Activated T-cell treated with anti-CD3 and anti-CD28 coated beads, Interleukin-2, amount 50 U/mL, for 4 hours (primary cell): ENCODE data around the gene CD33. TPM values are rescaled to one million over a fixed set of nuclear protein-coding genes. Genes with fewer than 3 reads are reported as not detected.

Experiments used
- ATAC-seq, 2 donors: fragments of 200-7000 bp; cut with Tn5 transposase; one replicate each; pipeline ENCODE4 v1.10.0; 2021
- DNase-seq: peaks from one replicate; pipeline ENCODE4 v3.0.0-alpha.2; 2020
- H3K27me3 Mint-ChIP-seq: one replicate; pipeline ENCODE4 v1.8.0; 2021; ENCODE audit warnings: low read depth, mixed read lengths
- H3K36me3 Mint-ChIP-seq: one replicate; pipeline ENCODE4 v1.8.0; 2022; ENCODE audit warnings: mixed read lengths; ENCODE audit not compliant: insufficient read depth
- H3K4me1 Mint-ChIP-seq: one replicate; pipeline ENCODE4 v1.8.0; 2021; ENCODE audit warnings: low read depth, mixed read lengths
- H3K4me3 Mint-ChIP-seq: one replicate; pipeline ENCODE4 v1.8.0; 2021; ENCODE audit warnings: mild to moderate bottlenecking, moderate library complexity, mixed read lengths
- H3K9me3 Mint-ChIP-seq: one replicate; pipeline ENCODE4 v1.8.0; 2021; ENCODE audit warnings: mixed read lengths
- total RNA-seq, 3 donors: library from RNA; stranded (reverse); gene quantifications; one replicate each; pipeline ENCODE4 v1.2.1, GENCODE V29; 2021

The CD33 gene
- total RNA-seq, 3 donors from 2014 or later: 0.11 to 0.51 (median 0.11) TPM

GRCh38 chr19:51227326-51227725 is 2.4 kb downstream of the CD33 start:
- Mint-ChIP-seq H3K36me3 (no peaks in the 10 kb centered on the region), H3K4me1 (no peaks in the 10 kb centered on the region), H3K4me3 (no peak overlapping the region), H3K27me3 (peaks cover 36% of the 10 kb centered on the region), H3K9me3 (peaks cover 2% of the 10 kb centered on the region)
- no peak for DNase-seq
- ATAC-seq: no peak

- no peak for ATAC-seq
- H3K27me3 Mint-ChIP-seq: peaks cover 41% of the 10 kb centered on the region
Measured at GRCh38 chr19:51227966-51228365, 3.1 kb downstream of the CD33 start.

GRCh38 chr19:51240866-51241265 is 16.0 kb downstream of the CD33 start:
- Mint-ChIP-seq H3K27me3 (peaks cover 21% of the 10 kb centered on the region), H3K36me3 (no peaks in the 10 kb centered on the region), H3K9me3 (no peaks in the 10 kb centered on the region), H3K4me3 (no peak overlapping the region), H3K4me1 (peaks cover 2% of the 10 kb centered on the region)
- ATAC-seq (no peak), DNase-seq (no peak)

More at GRCh38 chr19:51227966-51228365, 3.1 kb downstream of the CD33 start:
- no peaks in the 10 kb centered on the region for H3K4me1 Mint-ChIP-seq
- H3K9me3 Mint-ChIP-seq: peaks cover 6% of the 10 kb centered on the region
- H3K36me3 Mint-ChIP-seq: no peaks in the 10 kb centered on the region
- no peak overlapping the region for H3K4me3 Mint-ChIP-seq
- no peak for DNase-seq

- Mint-ChIP-seq H3K36me3 (no peaks in the 10 kb centered on the region), H3K4me1 (peaks cover 2% of the 10 kb centered on the region), H3K9me3 (no peaks in the 10 kb centered on the region), H3K4me3 (no peak overlapping the region), H3K27me3 (peaks cover 25% of the 10 kb centered on the region)
- ATAC-seq (no peak), DNase-seq (no peak)
Measured at GRCh38 chr19:51242881-51243630, 18.2 kb downstream of the CD33 start.

- Mint-ChIP-seq H3K9me3 (no peaks in the 10 kb centered on the region), H3K4me1 (peaks cover 2% of the 10 kb centered on the region), H3K4me3 (no peak overlapping the region), H3K27me3 (peaks cover 18% of the 10 kb centered on the region), H3K36me3 (no peaks in the 10 kb centered on the region)
- no peak for DNase-seq
- ATAC-seq: no peak
Measured at GRCh38 chr19:51246164-51246552, 21.3 kb downstream of the CD33 start.

- H3K27me3 Mint-ChIP-seq: peaks cover 12% of the 10 kb centered on the region
Measured at GRCh38 chr19:51247972-51248590, 23.2 kb downstream of the CD33 start.

GRCh38 chr19:51250786-51251467 is 26.0 kb downstream of the CD33 start, which contains the start of gene SIGLECL1:
TSS of gene SIGLECL1 (plus strand) at chr19:51251080. CDS start at chr19:51264073, 12,993 bp downstream.
- peaks cover 8% of the 10 kb centered on the region for H3K27me3 Mint-ChIP-seq
- no peaks in the 10 kb centered on the region for H3K9me3 Mint-ChIP-seq
- H3K36me3 Mint-ChIP-seq: no peaks in the 10 kb centered on the region
- H3K4me1 Mint-ChIP-seq: no peaks in the 10 kb centered on the region
- no peak within 1 kb of the TSS for H3K4me3 Mint-ChIP-seq
- ATAC-seq (no peak), DNase-seq (no peak)

More at GRCh38 chr19:51247972-51248590, 23.2 kb downstream of the CD33 start:
- Mint-ChIP-seq H3K4me1 (peaks cover 2% of the 10 kb centered on the region), H3K9me3 (no peaks in the 10 kb centered on the region), H3K4me3 (no peak overlapping the region), H3K36me3 (no peaks in the 10 kb centered on the region)
- DNase-seq (no peak), ATAC-seq (no peak)

GRCh38 chr19:51251468-51251820 is 26.6 kb downstream of the CD33 start:
- H3K4me1 Mint-ChIP-seq: no peaks in the 10 kb centered on the region
- ATAC-seq: no peak
- H3K4me3 Mint-ChIP-seq: no peak overlapping the region

GRCh38 chr19:51252306-51253079 is 27.6 kb downstream of the CD33 start:
- no peak for DNase-seq
- Mint-ChIP-seq H3K27me3 (peaks cover 8% of the 10 kb centered on the region), H3K9me3 (no peaks in the 10 kb centered on the region), H3K4me3 (no peak overlapping the region), H3K36me3 (no peaks in the 10 kb centered on the region), H3K4me1 (no peaks in the 10 kb centered on the region)
- ATAC-seq: no peak

More at GRCh38 chr19:51251468-51251820, 26.6 kb downstream of the CD33 start:
- Mint-ChIP-seq H3K27me3 (peaks cover 12% of the 10 kb centered on the region), H3K36me3 (no peaks in the 10 kb centered on the region), H3K9me3 (no peaks in the 10 kb centered on the region)
- DNase-seq: no peak

- H3K4me3 Mint-ChIP-seq: no peak overlapping the region
- no peaks in the 10 kb centered on the region for H3K9me3 Mint-ChIP-seq
- H3K27me3 Mint-ChIP-seq: peaks cover 10% of the 10 kb centered on the region
- H3K36me3 Mint-ChIP-seq: no peaks in the 10 kb centered on the region
- peaks cover under 1% of the 10 kb centered on the region for H3K4me1 Mint-ChIP-seq
- no peak for DNase-seq
- no peak for ATAC-seq
Measured at GRCh38 chr19:51253088-51253806, 28.4 kb downstream of the CD33 start.

- H3K4me1 Mint-ChIP-seq: peaks cover 3% of the 10 kb centered on the region
- DNase-seq (no peak), ATAC-seq (peak; percentile 28 to 73)
- peaks cover 21% of the 10 kb centered on the region for H3K27me3 Mint-ChIP-seq
- no peaks in the 10 kb centered on the region for H3K36me3 Mint-ChIP-seq
- no peaks in the 10 kb centered on the region for H3K9me3 Mint-ChIP-seq
- no peak overlapping the region for H3K4me3 Mint-ChIP-seq
Measured at GRCh38 chr19:51256155-51256625, 31.3 kb downstream of the CD33 start.

- Mint-ChIP-seq H3K9me3 (no peaks in the 10 kb centered on the region), H3K4me1 (peaks cover 3% of the 10 kb centered on the region), H3K36me3 (no peaks in the 10 kb centered on the region), H3K27me3 (peaks cover 19% of the 10 kb centered on the region), H3K4me3 (no peak overlapping the region)
- DNase-seq: no peak
- ATAC-seq: no peak
Measured at GRCh38 chr19:51257471-51257870, 32.6 kb downstream of the CD33 start.
